Measurements from ENCODE around the gene KCNJ9. TPM values are rescaled to one million over a fixed set of nuclear protein-coding genes. Genes with fewer than 3 reads are reported as not detected.

The KCNJ9 gene
- total RNA-seq, 1 experiment from 2014 or later = not detected

DNA sequence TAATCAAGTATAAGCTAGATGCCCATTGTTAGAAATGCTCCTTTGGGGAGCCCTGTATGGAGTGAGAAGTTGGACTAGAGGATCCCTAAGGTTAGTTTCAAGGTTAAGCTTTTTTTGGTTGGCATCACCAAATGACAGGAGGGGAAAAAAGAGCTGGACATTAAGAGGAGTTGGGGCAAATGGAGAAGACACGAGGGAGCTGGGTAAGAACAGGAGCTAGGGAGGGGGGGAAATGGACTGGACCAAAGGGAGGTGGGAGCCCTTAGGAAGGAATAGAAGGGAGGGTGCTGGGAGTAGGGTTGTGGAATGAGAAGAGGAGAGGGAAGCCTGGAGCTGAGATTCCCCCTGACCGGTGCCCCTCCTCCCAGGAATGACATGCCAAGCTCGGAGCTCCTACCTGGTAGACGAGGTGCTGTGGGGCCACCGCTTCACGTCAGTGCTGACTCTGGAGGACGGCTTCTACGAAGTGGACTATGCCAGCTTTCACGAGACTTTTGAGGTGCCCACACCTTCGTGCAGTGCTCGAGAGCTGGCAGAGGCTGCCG, 5.9 kb downstream of the KCNJ9 start:
- no peak for DNase-seq (ENCODE audit: low spot score)

DNA sequence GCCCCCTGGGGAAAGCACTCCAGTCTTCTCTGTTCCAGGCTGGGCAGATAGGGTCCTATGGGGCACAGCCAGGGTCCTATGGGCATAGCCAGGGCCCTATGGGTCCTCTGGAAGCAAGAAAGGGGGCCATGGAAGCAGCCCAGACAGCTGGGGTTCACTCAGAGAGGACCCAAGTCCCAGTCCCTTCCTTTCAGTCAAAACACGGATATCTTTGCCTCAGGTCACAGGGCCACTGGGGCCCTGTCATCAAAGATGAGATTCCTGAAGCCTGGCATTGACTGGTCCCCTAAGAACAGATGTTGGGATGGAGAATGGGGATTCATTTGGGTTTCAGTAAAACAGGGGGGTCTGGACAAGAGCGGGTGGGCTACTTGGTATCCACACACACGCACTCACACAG, 8.5 kb downstream of the KCNJ9 start:
- DNase-seq (ENCODE audit: low spot score) = no peak

DNA sequence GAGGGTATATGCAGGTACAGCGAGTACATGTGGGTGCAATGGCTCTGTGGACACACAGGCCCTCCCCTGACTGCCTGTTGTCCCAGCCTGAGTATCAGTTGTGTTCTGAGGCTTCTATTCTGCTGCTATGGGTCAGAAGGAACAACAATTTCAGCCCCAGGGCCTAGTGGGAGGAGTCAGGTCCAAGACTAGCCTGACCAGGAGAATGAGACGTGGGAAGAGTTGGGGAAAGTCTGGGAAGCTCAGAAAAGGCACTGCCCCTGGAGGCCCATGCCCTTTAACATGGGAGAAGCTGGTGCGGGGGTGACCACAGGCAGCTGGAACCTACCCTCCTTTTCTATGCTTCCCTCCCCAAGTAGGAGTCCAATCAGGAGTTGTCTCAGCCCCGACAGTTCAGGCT, 9.4 kb downstream of the KCNJ9 start:
- DNase-seq (ENCODE audit: low spot score) = no peak

DNA sequence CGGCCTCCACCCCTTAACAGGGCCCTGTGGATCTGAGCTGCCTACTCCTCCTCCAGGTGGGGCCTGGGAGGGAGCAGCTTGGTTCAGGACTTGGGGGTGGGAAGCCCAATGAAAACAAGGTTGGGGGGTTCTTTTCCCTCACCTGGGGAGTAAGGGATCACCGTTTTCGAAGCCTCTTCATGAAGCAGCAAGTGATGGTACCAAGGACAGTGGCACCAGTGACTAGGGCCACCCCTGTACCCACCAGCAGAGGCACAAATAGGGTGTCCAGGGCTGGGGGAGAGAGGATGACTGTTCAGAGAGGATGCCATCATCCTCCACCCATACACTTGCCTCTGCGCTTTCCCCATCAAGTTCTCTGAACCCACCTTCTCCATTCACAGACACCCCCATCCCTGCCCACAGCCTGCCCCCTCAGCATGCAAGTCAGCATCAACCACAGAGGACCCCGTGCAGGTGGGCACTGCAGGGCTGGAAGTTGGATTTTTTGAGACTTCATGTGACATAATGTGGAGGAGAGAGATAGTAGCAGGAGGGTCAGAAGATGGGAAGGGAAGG, 10.4 kb downstream of the KCNJ9 start:
- no peak for DNase-seq (ENCODE audit: low spot score)

DNA sequence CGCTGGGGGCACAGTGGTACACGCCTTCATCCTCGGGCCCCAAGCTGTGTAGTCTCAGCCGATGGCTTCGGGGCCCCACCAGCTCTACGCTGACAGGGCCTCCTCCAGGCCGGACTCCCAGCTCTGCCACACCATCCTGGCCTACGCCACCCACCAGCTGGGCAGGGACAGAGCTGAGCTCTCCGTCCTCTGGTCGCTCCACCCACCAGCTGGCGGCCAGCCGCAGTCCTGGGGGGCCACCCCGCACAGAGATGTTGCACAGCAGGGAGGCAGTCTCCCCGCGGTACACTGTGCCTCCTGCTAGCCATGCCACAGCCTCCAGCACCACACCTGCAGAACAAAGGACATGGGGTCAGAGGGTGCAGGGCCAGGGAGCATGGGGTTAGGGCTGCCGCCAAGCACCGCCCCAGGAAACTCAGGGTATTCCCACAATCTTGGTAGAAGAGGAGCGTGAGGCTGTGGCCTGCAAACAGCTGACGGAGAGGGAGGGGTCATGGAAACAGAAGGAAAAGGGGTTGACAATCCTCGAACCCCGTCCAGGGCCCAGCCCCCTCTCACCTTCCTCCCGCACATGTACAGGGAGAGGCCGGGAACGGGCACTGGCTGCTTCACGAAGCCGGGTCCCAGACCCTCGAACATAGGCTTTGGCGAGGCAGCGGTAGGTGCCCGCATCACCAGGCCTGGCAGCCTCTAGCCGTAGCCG, 11.2 kb downstream of the KCNJ9 start:
- no peak for DNase-seq (ENCODE audit: low spot score)

DNA sequence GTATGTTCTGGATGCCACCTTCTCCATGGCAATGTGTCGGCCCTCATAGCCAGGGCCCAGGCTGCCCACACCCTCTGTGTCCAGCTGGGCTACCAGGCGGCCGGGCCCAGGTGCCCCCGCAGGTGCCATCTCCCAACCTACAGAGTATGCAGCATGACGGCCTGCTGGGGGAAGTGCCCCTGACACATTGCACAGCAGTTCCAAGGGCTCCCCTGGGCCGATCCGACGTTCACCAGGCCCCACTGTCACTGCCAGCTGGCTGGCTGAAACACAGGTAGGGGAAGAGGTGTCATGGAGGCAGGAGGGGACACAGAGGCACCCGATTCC, 11.7 kb downstream of the KCNJ9 start:
- DNase-seq (ENCODE audit: low spot score) = no peak

DNA sequence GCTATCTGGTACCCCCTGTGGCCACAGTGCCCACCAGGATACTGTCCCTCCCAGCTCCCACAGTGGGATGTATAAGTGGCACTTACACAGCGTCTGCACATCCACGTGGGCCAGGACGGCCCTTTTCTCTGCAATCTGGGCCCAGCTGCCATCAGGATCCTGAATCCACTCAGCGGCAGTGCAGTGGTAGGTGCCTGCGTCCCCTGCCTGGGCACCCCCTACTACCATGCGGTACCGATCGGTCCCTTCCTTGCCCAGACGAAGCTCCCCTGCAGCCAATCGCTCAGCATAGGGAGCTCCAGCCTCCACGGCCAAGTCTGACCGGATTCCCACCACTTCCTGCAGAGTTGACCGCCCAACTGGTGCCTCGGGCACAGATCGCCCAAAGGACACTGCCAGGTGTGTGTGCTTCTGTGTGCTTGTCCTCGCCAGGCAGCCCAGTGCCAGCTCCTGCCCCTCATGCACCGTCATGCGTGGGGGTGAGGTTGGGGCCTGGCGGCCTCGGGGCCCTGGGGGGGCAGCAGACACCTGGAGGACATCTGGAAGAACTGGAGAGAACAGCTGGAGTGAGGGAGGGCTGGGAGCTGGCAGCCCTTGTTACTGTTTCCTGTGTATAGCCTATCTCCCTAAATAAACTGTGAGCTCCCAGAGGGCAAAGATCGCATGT, 12.4 kb downstream of the KCNJ9 start:
- DNase-seq (ENCODE audit: low spot score) = no peak

DNA sequence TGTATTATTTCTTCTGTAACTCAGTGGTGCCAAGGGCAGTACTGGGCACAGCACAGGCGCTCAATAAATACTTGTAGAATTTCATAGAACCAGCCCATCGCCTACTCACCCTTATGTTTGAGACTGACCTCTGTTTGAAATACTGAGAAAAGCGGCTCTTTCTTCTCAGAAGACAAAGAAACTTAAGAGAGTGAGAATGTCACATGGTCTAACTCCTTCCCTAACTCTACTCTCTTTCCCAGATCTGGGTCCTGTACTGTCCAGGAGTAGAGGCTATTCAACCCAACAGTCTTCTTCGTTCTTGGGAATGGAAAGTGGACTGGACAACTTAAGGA, 12.9 kb downstream of the KCNJ9 start:
- DNase-seq (ENCODE audit: low spot score) = no peak

DNA sequence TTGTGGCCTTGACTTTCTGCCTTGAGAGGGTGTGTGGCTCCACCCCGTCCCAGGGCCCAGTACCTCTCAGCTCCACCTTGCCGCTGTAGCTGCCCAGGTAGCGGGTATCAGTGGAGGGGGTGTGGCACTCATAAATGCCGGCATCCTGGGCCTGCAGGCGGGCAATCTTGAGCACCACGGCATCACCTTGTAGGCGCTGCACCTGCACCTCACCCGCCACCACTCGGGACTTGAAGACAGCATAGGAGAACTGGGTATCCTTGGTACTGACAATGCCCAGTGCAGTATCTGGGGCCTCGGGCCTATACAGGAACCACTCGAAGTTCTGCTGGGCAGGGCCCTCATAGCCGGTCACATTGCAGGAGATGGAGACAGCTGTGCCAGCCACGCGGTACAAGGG, 13.5 kb downstream of the KCNJ9 start:
- no peak for DNase-seq (ENCODE audit: low spot score)

DNA sequence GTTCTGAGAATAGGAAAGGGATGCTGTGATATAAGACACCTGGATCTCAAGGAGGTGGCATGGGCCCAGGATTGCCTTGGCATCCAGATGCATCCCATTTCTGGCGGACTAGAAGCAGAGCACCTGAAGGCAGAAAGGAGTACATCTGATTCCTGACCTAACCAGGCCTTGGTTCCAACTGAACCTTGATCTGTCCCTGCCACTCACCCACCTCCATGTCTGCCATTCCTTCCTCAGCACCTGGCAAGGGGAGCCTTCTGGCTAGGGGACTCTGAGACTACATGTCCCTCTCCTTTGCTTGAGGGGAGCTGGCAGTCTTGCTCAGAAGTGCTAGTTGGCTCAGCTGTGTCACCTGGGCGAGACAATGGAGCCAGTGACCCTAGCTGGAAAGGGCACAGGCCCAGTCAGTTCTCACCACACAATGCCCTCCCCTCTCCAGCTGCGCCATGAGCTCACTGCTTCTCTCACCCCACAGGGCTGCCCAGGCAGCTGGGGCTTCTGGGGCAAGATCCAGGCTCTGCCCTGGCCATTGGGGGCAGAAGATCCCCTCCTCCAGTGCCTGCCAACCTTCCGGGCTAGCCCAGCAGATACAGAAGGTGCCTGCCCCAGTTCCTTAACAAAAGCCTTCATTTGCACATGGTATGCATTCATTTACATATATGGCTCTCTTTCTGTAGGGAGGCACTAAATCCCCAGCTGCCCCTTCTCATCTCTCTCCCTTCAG, 14.2 kb downstream of the KCNJ9 start:
- DNase-seq (ENCODE audit: low spot score) = no peak

DNA sequence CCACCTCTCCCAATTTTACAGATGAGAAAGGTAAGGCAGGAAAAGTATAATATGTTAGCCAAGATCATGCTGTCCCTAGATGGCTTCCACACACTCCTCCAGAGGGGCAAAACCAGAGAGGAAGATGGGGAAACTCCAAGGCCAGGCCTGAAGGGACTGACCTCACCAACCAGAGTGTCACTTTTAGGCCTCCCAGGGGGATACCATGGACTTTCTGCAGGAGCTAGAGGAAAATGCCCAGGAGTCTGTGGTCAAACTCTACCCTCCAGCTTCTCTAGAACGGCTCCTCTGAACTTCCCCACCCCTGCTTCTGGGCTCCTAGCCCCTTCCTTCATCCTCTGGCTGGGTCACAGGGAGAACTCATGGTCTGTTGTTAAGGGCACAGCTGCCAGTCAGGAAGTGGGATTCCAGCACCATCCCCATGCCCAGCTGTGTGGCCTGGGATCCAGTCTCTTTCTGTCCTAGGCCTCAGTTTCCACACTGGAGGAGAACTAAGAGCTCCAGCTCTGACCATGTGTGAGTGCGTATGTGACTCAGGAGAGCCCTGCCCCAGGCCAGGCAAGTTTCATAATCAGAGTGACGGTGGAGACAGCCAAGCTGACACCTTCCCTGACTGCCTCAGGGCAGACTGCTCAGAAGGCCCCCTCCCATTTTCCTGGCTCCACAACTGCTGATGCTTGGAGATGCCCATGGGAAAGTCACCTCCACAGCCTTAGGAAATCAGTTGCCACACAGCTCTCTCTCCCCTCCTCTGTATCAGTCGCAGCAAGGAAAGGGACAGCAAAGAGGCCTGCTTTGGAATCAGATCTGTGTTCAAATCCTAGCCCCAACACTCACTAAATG, 15.2 kb downstream of the KCNJ9 start:
- no peak for DNase-seq (ENCODE audit: low spot score)

DNA sequence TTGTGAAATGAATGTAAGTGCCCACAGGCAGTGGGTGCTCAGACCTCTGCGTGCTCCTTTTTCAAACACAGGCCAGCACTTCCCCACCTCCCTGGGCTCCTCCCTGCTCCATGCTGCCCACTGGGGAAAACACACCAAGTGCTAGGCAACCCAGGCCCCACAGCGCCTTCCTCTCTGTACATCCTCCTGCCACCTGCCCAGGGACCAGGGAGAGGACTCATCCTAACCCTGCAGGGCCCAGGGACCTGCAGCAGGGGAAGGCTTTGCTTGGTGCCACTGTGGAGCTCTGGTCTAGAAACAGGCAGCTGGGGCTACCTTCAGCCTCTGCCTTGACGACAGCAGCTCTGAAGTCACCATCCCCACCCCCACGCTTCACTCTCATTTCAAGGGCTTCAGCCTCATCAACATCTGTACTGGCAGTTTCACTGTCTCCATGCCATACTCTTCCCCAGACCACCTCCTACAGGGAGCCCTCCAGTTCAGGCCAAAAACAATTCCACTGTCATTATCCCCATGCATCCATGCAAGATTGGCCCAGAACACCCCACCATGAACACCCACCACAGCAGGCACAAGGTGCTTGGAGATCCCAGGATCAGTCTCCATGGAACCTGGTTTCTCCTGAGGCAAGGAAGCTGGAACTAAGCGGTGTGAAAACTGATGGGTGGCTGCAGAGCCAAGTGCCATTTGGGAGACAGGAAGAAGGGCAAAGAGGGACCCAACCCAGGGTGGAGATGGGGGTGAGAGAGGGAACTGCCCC, 16.0 kb downstream of the KCNJ9 start:
- DNase-seq (ENCODE audit: low spot score) = no peak

DNA sequence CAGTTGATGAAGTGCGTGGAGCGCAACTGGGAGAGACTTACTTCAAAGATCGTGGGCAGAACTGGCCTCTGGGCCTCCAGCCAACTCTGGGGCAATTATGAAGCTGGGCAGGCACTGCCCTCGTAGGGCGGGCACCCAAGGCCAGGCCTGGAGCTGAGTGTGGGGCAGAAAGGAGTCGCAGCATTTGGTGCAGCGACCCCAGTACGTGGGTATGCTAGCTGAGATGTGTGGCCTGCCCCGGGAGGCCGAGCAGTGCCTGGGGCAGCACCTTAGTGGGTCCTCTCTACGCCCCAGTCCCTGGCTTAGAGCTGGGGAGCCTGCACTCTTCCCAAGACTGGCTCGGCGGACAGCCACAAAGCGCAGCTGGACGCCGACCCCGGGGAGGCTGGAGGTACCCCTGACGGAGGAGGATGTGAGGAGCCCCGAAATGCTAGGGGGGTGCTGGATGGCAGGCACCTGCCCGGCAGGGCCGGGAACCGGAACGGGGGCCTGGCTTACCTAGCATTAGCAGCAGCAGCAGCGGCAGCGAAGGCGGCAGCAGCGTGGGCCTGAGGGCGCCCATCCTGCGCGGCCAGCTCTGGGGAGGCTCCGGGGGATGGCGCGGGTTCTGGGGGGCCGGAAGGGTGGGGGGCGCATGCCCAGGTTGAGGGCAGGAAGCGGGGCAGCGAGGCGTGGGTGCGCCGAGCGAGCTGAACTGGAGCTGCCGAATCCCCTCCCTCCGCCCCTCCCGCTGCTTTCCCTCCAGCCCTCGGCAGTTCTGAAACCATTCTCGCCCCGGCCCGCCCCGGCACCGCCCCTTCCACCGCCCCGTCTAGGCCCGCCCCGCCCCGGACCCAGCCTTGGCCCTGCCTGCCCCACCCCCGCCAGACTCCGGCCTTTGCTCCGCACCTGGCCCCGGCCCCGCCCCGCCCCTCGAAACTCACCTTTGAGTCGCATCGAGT, 16.8 kb downstream of the KCNJ9 start, which contains the start of gene IGSF8:
Gene IGSF8 (minus strand): TSS at position 709 of the 941 bp plus-strand sequence. CDS start 147 bp downstream, at position 562.
- peak; percentile 80 for DNase-seq (ENCODE audit: low spot score)

DNA sequence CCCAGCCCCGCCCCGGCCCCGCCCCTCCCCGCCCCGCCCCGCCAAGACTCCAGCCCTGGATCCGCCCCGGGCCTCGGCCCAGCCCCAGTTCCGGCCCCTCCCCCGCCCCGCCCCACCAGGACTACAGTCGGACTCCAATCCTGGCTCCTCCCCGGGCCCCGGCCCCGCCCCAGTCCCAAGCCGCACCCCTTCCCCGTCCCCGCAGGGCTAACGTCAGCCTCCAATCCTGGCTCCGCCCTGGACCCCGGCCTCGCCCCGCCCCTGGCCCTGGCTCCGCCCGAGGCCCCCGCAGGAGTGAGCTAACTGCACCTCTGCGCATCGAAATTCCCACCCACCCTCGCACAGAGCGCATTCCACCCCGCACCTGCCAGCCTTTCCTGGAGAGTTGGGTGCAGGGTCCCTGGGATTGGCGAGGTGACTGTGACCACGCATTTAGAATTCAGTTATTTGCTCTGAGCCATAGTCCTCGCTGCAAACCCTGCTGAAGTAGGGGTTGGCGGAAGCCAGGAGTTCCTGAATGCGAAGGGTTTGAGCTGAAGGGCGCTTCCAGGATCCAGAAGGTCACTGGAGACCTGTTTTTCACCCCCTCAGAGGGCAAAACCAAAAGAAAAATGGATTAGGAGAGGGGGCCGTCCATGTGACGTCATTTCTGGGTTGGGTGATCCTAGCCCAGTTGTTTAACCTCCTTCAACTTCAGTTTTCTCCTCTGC, 17.7 kb downstream of the KCNJ9 start:
- peak; percentile 94 for DNase-seq (ENCODE audit: low spot score)

DNA sequence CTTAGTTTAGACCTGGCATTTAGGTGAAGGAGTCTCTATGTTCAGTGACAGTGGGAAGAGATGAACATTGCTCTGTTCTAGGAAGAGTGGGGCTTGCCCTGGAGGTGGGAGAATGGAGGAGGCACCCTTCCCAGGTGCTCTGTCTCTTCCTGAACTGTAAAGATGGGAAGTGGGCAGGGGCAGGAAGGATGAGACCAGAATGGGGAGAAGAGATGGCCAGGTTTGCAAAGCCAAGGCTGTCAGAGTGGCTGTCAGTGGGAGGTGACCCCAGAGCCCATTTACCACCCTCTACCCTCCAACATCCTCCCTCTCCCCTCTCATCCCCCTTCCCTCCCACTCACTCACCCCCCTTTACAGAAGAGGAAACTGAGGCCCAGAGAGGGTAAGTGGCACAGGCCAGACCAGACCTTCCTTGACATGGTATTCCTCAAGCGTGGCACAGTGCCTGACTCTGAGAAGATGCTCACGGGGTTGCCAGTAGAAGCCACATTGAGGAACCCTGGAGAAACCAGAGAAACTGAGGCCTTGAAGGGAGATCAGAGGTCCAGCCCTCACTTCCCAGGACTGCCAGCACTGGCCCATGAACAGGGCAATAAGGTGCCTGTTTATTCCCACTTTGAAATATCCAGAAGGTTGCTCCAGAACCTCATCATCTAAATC, 18.5 kb downstream of the KCNJ9 start:
- no peak for DNase-seq (ENCODE audit: low spot score)

DNA sequence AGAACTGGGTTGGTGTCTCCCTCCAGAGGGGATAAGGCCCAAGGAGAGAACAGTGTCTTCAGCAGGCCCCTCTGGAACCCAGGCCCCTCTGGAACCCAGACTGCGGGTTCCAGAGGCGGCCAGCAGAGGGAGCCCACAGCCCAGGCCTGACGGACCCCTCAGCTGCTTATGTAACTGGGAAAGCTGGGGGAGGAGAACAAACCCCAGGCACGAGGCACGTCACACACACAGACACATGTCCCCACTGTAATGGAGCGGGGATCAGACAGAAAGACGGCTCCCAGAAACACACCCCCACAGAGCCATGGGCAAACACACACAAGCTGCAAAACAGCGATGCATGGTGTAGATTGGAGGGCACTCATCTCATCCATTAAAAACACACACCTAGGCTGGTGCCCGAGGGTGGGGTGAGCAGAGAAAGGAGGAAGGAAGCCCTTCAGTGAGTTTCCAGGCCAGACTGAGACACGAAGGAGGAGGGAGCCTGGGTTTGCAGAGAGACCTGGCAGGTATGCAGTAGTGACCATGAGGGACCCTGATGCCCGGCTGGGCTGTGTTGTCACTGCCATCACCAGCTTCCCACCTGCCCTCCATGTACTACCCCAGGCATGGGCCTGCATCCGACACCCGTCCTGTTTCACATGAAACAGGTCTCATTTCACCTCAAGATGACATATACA, 19.8 kb downstream of the KCNJ9 start:
- DNase-seq (ENCODE audit: low spot score) = peak; percentile 83

DNA sequence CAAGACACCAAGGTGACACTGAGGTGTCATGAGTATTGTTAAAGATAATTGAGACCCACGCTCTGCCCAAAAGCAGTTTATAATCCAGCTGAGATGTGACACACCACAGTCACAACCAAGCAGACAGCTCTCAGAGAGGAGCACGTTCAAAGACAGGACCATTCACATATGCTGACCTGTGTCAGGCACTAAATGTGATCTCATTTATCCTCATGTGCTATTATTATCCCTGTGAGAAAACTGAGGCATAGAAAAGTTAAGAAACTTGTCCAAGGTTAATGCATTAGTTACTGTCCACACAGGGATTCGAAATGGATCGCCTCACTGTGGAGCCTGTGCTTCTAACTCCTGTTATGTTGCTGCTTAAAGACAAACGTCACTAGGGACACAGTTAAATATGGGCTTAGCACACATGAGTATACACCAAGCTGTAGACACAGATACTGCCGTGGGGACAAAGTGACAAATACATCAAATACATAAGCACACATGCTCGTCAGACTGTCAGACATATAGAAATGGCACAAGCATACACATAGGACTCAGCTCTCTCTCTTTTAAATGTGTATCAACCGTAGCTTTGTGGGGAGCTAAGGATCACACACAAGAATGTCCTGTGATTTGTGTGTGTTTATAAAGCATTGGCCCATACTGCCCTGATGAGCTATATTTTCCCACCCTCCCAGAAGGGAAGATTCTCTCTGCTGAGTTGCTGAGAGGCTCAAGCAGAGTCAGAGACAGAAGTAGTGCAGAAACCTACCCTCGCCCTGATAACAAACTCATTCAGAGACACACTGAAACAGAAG, 20.6 kb downstream of the KCNJ9 start:
- no peak for DNase-seq (ENCODE audit: low spot score)
